NCI-H2029 (cell line): ENCODE data around the gene EDRF1.

Experiments used
- DNase-seq: peaks from one replicate; lab custom pipeline; 2025; lab: John Stamatoyannopoulos, UW

The EDRF1 gene

DNA sequence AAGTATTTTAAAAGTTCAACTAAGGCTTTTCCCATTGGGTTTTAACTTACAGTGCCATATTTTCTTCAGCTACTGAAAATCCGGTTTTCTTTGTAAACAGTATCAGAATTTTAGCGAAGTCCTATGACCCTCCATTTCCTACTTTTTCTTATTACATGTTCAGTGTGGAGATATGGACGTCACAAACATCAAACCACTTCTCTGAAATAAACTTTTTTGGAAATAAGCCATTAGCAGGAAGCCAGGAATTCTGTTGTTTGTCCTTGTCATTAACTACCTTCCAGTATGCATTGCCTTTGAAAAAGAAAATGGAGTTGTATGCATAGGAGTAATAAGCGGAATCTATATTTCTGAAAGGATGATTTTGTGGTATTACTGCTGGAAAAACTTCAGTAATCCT is 47.0 kb downstream of the EDRF1 start:
- no peak for DNase-seq

DNA sequence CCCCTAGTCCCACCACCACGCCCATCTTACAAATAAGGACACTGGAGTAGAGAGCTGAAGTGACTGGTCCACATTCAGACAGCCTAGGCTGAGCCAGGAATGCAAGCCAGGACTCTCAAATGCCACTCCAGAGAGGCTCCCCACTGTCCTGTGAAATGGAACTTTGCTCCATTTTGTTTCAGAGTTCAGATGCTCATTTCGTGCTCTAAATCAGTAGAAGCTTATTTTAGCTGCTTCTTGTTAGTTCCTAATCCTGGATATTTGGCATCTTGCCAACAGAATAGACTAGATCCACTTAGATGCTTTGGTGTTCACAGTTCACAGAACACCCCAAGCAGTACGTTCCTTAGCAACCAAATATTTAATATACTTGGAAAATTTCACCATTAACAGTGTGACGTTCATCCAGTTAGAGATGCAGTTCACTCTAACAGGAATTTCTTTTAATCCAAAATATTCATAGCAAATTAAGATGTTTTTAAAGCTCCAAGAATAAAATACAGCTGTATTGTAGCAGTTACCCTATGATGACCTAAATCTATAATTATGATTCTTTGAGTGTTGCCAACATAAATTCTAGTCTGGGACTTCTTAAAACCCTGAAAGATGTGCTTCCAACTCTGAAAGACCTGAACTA is 48.8 kb downstream of the EDRF1 start:
- peak; percentile 27 for DNase-seq

DNA sequence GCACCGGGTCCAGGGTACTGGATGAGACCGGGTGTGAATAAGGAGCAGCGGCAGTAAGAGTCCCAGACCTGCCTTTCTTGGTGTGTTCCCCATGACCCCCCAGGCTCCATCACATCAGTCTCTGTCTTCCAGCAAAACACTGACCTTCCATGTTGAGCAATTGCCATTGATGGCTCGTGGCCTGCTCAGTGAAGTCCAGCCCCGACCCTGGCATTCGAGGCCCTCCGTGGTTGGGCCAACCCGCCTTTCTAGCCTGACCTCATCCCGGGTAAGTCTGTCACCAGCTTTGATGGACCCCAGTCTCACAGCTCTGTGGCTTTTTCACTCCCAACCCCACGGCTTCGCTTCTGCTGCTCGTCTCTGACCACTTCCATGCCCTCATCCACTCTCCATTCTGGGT is 49.7 kb downstream of the EDRF1 start:
- no peak for DNase-seq

DNA sequence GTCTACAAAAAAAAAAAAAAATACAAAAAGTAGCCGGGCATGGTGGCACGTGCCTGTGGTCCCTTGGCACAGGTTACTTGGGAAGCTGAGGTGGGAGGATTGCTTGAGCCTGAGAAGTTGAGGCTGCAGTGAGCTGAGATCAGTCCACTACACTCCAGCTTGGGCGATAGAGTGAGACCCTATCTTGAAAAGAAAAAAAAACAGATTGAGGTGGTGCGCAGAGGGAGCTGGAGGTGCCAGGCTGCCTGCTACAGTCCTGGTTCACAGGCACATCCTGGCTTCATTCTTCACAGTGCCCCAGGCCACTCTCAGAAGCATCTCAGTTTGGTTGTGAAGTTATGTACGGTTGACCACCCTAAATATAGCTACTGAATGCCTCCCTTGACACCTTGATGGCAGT is 51.3 kb downstream of the EDRF1 start:
- no peak for DNase-seq

DNA sequence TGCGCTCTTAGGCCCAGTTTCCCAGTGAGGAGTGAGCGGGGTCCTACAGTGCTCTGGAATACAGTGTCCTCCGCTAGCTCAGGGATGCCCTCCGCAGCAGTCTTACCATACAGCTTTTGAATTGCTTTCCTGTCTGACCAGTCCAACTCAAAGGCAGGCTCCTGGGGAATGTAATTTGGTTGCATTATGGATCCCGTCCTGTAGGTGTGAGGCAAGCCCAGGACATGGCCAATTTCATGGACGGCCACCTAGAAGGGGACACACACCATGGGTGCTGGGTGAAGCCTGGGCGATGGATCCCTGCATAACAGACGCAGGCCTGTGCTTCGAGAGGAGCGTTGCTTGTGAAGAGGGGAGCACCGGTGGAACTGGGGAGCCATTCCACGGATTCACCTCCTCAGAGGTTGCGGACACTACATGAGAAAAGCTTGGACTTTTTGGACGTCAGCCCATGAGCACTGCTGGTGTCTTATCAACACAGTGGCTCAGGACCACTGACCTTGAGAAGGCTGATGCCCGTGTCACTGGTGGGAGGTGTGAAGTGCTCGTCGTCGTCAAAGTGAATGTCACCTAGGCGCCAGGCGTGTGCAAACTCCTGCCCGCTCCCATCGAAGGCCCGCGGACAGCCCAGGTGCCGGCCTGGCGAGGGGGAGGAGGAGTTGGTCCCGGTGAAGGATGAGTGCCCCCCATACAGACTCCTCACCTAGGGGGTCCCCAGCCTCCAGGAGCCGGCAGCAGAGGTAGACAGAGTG is 52.8 kb downstream of the EDRF1 start:
- no peak for DNase-seq

DNA sequence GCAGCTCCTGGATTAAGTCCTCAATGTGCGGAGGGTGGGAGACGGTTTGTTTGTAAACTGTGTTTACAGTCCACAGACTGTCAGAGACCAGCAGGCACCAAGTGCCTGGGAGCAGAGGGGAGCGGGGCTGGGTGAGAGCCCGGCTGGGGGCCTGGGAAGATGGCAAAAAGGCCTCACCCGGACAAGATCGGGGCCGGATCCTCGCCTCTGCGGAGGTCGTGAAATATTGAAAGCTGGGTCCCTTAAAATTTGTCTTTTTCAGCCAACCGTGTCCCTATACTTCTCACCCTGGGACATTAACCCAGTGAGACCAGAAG is 53.3 kb downstream of the EDRF1 start:
- no peak for DNase-seq

DNA sequence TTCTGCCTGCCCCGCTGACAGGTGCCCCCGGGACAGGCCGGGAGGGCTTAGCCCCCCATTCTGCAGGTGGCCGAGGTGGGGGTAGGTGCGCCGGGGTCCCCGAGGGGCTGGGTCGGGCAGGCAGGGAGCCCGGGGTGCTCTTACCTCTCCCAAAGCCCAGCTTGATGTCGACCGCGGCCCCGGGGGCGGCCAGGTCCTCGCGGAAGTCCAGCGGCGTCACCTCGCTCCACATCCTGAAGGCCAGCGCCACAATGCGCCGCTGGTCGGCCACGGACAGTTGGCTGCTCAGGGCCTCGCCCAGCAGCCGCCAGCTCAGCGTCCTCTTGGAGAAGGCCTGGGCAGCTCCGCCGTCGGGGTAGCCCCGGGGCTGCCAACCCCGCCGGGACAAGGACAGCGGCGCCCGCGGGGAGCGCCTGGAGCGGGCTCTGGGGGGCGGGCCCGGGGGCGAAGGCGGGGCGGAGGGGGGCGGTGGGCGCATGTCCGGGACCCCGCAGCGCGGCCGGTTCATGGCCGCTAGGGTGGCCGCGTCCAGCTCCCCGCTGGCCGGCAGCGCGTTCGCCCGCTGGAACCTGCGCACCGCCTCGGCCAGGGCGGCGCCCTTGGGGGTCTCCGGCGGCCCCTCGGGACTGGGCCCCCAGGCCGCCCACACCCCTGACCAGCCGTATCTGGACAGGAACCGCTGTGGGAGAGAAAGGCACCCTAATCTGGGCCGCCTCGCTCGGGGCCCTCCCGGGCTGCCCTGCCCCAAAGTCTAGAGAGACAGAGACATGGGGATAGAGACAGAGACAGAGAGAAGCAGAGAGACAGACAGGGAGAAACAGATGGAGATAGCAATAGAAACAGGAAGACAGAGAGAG is 54.4 kb downstream of the EDRF1 start:
- DNase-seq: no peak

DNA sequence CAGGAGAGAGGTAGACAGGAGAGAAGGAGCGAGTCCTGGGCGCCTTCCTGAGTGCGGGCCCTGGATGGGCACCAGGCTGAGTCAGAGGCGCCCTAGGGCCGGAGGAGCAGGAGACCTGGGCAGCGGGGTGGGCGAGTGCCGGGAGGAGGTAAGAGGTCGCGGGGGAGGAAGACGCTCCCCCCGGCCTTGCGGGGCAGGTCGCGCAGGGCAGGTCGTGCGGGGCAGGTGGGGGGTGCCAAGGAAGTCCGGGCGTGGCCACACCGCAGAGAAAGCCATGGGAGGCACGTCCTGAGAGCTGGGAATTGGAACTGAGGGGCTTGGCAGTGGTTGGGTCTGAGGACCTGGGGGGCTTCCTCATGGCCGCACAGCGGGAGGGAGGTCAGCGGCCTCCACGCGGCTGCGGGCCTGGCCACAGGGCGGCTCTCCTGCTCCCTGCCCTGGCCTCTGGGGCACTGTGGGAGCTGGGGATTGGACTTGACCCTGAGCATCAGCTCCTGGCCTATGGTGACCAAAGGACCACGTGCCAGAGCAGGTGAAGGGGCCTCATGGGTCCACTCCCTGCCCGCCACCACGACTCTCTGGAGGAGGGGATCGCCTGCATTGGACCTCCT is 55.2 kb downstream of the EDRF1 start:
- DNase-seq: no peak

DNA sequence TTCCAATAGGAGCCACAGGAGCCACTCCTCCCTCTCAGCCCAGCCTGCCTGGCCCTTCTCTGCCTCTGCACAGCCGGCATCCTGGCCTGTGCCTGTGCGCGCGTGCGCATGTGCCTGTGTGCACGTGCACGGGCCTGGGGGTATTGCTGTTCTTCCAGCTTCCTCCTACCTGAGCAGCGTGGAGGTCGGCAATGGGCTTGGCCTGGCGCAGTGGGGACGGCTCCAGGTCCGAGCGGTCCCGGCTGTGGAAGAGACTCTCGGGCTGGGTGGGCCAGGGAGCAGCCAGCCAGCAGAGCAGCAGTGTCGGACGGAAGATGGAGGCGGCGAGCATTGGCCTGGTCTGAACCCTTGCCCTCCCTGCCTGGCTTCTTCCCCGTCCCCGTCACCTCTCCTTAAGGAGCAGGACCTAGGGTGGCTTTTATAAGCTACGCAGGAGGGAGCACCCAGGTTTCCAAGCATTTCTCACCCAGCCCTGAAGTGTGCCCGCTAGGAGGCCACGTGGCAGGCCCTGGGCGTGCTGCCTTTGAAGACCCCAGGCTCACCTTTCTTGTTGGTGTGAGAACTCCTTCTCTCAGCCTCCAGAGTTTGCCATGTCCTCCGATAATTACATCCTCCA is 56.1 kb downstream of the EDRF1 start, which contains the start of gene MMP21:
Gene MMP21 (minus strand): TSS at position 331 of the 616 bp plus-strand sequence. CDS start 0 bp downstream, at position 331.
- DNase-seq: no peak

DNA sequence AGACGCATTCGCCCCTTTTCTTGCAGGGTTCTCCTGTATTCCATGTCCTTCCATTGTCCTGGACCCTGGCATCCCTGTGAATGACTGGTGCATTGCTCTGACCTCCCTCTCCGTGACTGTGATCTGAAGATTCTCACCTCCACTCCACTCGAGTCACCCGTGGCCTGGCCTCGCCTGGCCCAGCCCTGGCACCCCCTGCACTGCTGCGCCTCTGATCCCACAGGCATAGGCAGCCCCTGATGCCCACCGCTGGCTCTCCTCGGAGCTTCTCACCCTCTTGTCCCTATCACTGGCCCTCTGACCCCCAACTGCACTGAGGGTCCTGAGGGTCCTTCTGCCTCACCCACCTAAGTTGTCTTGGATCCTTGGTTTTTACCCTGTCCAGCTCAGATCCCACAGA is 58.3 kb downstream of the EDRF1 start:
- no peak for DNase-seq

DNA sequence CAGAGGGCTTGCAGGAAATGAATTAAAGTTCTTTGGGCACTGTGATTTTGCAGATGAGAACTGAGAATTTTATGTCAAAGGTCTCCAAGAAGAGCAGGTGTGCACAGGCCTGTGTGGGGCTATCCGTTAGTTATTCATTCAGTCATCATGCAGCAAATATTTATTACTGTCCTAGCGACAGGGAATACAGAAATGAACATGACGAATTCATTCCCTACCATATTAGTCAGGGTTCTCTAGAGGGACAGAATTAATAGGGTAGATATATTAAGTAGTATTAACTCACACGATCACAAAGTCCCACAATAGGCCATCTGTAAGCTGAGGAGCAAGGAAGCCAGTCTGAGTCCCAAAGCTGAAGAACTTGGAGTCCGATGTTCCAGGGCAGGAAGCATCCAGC is 59.0 kb downstream of the EDRF1 start:
- no peak for DNase-seq

DNA sequence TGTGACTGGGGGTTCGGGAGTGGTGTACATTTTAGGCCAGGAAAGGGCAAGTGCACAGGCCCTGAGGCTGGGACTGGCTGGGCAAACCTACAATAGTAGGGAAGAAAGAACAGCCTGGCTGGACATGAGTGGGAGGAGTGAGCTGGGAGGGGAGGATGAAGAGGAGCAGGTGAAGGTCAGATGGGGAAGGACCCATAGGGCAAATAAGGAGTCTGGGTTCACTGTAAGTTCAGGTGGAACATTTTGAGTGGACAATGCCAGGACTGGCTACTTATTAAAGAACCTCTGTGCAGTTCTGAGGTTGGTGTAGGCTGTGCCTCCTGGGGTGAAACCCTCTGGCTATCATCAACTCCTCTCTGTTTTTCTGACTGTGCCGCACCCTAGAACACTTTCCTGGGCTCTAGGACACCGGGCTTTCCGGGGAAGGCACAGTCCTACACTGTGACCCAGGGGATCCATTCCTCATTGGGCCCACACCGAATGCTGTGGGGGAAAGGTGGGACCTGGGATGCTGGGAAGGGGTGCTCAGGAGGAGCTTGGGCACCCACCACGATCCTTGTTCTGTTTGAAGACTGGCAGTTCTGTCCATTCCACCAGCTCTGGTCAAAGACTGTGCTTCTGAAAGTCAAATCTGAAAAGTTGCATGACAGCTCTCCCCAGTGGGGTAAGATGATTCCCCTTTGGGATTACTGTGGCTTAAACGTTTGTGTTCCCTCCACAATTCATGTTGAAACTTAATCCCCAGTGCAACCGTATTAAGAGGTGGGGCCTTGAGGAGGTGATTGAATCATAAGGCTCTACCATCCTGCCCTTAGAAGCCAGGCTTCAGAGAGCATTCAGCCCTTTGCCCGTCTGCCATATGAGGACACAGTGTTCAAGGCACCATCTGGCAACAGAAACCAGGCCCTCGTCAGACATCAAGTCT is 60.2 kb downstream of the EDRF1 start:
- DNase-seq: no peak

DNA sequence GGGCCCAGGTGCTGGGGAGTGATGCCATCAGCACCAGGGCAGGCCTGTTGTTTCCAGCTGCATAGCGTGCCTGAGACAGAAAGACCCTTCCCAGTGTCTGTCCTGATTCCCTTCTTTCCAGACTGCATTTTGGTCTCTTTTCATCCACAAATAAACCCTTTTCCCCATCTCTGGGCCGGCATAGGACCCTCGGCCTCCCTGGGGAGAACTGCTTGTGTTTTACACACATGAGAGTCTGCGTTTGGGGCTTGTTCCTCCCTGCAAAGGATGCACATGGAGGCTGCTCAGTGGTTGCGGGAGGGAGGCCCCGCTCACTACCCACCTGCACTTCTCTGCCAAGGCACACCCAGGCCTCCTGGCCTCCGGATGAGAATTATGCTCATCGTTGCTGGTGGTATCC is 61.9 kb downstream of the EDRF1 start:
- no peak for DNase-seq

DNA sequence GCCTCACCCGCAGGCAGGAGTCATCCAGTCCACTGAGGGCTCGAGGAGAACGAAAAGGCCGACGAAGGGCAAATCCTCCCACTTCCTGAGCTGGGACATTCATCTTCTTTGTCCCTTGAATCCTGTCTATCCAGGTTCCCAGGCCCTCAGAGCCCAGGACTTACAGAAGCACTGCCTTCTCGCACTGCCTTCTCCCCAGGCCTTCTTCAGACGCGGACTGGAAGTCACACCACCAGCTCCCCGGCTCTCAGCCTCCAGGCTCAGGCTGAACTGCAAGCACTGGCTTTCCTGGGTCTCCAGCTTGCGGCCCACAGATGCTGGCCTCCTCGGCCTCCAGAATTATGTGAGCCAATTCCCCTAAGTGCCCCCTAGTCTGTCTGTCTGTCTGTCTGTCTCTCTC is 62.5 kb downstream of the EDRF1 start:
- DNase-seq: no peak

DNA sequence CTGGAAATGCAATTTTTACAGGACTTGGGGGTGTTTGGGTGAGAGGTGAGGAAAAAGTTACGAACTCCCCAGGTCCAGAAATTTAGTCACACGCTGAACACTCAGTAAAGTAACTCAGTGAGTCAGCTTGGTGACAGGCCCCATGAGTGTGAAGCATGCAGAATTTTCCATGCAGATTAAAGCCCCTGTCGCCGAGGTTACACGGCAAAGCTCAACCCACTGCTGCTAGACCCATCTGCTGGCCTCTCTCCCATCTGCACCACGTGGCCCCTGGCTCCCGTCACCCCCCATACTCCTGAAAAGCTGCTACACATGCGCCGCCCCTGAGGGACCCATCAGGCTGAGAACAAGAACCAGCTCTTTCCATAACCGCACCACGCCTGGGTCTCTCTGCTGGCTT is 63.1 kb downstream of the EDRF1 start:
- no peak for DNase-seq

DNA sequence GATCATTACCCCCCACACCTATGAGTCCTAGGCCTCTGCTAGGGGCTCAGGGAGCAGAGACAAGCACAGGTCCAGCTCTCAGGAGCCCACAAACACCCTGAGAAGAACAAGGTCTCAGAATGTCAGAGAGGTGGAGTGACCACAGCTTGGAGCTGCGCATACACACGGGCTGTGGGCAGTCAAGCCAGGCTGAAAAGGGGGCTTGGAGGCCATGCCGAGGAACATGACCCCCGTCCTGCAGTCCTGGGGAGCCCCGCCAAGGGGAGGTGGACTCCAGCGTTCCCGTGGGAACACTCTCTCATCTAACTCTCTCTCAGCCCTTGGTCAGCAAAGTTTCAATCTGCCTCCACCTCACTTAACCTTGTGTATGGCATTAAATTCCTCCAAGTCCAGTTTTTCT is 63.9 kb downstream of the EDRF1 start:
- DNase-seq: no peak

DNA sequence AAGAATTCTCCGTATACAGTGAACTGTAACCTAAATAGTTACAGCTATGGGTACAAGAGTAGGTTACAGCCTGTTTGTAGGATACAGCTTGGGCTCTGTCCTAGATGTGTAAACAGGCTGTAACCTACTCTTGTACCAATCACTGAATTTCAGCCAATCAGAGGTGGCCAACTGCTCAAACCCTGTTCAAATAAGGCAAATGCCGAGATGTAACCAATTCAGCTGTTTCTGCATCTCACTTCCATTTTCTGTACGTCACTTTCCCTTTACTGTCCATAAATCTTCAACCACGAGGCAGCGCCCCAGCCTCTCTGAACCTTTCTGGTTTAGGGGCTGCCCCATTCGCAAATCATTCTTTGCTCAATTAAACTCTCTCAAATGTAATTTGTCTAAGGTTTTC is 64.4 kb downstream of the EDRF1 start:
- DNase-seq: no peak

DNA sequence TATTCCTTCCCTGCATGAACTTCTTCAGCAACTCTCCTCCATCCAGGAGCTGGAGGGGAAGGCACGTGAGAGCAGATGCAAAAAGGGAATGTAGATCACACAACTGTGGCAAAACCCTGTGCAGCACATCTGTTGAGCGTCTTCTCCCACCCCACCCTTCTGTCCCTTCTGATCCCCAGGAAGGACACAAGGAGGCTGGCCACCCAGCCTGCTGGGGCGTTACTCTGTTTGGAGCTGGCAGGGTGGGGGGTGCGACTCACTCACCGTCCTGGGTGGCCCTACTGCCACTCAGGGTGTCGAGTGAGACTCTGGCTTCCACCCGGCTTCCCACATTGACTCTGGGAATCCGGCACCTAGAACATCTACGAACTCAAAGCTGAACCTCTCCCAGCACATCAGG is 66.3 kb downstream of the EDRF1 start:
- DNase-seq: no peak

DNA sequence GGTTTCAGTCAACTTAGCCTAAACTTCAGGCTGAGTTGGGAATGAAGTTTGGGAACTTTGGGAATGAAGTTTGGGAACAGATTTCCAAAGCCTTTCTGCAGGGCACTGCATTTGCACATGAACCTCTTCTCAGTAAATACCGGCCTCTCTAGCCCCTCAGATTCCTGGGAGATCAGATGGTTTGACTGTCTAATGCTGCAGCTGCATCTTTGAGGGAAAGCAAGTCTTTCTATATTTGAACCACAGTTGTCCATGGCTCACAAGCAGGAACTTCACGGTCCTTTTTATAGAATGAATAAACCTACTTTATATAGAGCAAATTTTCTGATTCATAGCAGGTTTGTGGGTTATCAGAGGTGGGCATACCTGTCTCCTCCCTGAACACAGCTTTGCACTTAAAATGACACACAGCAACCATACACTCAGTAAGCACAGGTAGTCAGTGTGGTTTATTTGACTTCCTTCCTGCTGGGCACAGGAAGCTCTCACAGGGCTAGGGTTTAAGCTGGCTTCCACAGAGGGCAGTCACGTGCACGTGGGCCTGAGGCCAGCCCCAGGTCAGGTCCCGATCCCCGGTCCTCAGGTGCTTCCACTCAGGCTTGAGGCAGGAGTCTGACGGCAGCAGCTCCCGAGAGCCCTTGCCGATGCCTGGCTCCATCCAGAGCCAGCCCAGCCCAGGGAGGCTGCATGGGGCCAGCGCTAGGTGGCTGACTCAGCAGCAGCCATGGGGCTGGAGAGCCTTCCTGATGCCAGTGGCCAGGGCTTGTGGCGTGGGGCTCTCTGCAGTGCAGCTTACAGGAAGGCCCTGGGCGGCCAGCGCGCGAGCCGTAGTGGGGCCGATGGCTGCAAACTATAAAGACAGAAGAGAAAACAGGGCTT is 68.9 kb downstream of the EDRF1 start:
- no peak for DNase-seq
